Sigmoid colon (tissue), 4 donors: ENCODE measurements around the gene ACER2.

Experiments used
- POLR2A ChIP-seq, 2 donors: fragments of 450-650 bp; IDR thresholded peaks; one replicate each; pipeline ENCODE4 v1.6.1; 2016; ENCODE audit warnings: antibody characterized with exemption in 2 of 2, mild to moderate bottlenecking in 2 of 2, moderate library complexity in 2 of 2
- POLR2AphosphoS5 ChIP-seq, 4 donors: sonication (generic); formaldehyde crosslinking; IDR thresholded peaks; one replicate each; pipeline ENCODE4 v1.6.1; 2017; ENCODE audit warnings: antibody characterized with exemption in 4 of 4
- TF ChIP-seq, protein P1 (sequence below), 4 experiments: fragments of 450-650 bp in 3 of 4; fragments of 200-600 bp in 1 of 4; IDR thresholded peaks; one replicate each; pipeline ENCODE4 v1.5.1; 2016 to 2019; ENCODE audit warnings: antibody characterized with exemption in 4 of 4, mild to moderate bottlenecking in 3 of 4, moderate library complexity in 2 of 4

DNA sequence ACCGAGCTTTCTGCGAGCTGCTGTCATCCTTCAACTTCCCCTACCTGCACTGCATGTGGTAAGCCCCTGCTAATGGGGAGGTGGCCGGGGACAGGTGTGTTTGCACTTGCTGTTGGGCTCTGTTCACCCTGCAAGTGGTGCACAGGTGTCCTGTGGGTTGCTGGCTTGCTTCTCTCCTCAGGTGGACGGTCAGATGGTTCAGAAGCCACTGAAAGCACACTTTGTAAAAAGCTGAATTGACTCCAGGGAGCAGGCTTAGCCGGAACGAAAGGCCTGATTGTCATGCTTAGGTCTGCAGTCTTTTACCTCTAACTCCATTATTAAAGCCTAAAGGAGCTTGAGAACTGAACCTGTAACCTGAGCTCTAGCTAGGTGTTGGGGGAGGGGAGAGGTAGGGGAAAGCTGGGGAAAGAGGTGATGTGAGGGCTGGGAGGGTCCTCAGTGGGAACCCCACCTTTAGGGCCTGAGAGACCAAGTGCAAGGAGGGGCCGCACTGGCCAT lies 37.6 kb downstream of the ACER2 start:
- TF ChIP-seq, protein P1, sequence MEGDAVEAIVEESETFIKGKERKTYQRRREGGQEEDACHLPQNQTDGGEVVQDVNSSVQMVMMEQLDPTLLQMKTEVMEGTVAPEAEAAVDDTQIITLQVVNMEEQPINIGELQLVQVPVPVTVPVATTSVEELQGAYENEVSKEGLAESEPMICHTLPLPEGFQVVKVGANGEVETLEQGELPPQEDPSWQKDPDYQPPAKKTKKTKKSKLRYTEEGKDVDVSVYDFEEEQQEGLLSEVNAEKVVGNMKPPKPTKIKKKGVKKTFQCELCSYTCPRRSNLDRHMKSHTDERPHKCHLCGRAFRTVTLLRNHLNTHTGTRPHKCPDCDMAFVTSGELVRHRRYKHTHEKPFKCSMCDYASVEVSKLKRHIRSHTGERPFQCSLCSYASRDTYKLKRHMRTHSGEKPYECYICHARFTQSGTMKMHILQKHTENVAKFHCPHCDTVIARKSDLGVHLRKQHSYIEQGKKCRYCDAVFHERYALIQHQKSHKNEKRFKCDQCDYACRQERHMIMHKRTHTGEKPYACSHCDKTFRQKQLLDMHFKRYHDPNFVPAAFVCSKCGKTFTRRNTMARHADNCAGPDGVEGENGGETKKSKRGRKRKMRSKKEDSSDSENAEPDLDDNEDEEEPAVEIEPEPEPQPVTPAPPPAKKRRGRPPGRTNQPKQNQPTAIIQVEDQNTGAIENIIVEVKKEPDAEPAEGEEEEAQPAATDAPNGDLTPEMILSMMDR (IDR thresholded peaks at IDR 0.05) = no peak
- TF ChIP-seq POLR2AphosphoS5 (IDR thresholded peaks at IDR 0.05) (no peak), POLR2A (IDR thresholded peaks at IDR 0.05) (no peak)
